Measurements from ENCODE around the gene CCDC18. TPM values are rescaled to one million over a fixed set of nuclear protein-coding genes. Genes with fewer than 3 reads are reported as not detected.
"Not testable (repeated sequence)": the region's sequence is repeated elsewhere in the genome, so short reads cannot be mapped to it uniquely, and the experiment has no call there.

The CCDC18 gene
- total RNA-seq, 2 experiments from 2014 or later, result 14.9 to 15.7 TPM

DNA sequence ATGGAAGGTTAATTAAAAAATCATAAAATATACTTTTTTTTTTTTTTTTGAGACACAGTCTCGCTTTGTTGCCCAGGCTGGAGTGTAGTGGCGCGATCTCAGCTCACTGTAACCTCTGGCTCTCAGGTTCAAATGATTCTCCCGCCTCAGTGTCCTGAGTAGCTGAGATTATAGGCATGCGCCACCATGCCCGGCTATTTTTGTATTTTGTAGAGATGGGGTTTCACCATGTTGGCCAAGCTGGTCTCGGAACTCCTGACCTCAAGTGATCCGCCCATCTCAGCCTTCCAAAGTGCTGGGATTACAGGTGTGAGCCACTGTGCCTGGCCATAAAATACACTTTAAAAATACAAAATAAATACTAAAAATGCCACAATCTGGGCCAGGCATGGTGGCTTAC, 17.2 kb upstream of the CCDC18 start:
- peaks cover 40% of the 10 kb centered on the region for H3K36me3 Mint-ChIP-seq
- not testable (repeated sequence) for H3K27ac Mint-ChIP-seq, DNase-seq, H3K4me3 Mint-ChIP-seq, H3K27me3 Mint-ChIP-seq
- H3K4me1 Mint-ChIP-seq, result peaks cover 18% of the 10 kb centered on the region
- peaks cover 13% of the 10 kb centered on the region for H3K9me3 Mint-ChIP-seq

DNA sequence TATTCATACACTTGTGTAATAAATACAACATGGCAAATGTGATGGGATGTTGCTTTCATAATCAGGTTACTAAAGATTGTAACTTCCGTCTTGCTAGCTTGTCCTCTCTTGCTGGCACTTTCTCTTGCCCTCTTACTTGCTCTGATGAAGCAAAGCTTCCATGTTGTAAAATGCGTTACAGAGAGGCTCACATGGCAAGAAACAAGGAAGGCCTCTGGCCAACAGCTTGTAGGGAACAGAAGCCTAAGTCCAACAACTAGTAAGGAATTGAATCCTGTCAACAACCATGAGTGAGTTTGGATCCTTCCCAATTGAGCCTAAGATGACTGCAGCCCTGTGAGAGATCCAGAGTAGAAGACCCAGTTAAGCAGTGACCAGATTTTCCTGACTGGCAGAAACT, 15.7 kb upstream of the CCDC18 start:
- no peak for DNase-seq
- H3K9me3 Mint-ChIP-seq, result peaks cover 21% of the 10 kb centered on the region
- no peaks in the 10 kb centered on the region for H3K27me3 Mint-ChIP-seq
- H3K27ac Mint-ChIP-seq, result no peak overlapping the region
- H3K4me1 Mint-ChIP-seq, result peaks cover 26% of the 10 kb centered on the region
- peaks cover 47% of the 10 kb centered on the region for H3K36me3 Mint-ChIP-seq
- H3K4me3 Mint-ChIP-seq, result no peak overlapping the region

DNA sequence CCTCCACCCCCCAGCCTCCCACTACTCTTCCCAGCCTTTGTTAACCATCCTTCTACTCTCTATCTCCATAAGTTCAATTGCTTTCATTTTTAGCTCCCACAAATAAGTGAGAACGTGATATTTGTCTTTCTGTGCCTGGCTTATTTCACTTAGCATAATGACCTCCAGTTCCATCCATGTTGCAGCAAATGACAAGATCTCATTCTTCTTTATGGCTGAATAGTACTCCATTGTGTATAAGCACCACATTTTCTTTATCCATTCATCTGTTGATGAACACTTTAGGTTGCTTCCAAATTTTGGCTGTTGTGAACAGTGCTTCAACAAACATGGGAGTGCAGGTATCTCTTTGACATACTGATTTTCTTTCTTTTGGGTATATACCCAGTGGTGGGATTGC, 14.6 kb upstream of the CCDC18 start:
- H3K36me3 Mint-ChIP-seq, result peaks cover 51% of the 10 kb centered on the region
- not testable (repeated sequence) for H3K4me3 Mint-ChIP-seq, H3K27me3 Mint-ChIP-seq, DNase-seq, H3K27ac Mint-ChIP-seq
- H3K4me1 Mint-ChIP-seq, result peaks cover 29% of the 10 kb centered on the region
- H3K9me3 Mint-ChIP-seq, result peaks cover 23% of the 10 kb centered on the region

DNA sequence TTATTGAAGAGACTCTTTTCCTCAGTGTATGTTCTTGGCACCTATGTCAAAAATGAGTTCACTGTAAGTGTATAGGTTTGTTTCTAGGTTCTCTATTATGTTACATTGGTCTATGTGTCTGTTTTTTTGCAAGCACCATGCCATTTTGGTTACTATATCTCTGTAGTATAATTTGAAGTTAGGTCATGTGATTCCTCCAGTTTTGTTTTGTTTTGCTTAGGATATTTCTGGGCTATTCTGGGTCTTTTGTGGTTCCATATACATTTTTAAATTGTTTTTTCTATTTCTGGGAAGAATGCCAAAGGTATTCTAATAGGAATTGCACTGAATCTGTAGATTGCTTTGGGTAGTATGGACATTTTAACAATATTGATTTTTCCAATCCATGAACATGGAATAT, 13.5 kb upstream of the CCDC18 start:
- Mint-ChIP-seq H3K4me3 (no peak overlapping the region), H3K4me1 (peaks cover 40% of the 10 kb centered on the region), H3K27ac (no peak overlapping the region), H3K9me3 (peaks cover 23% of the 10 kb centered on the region), H3K36me3 (peaks cover 50% of the 10 kb centered on the region), H3K27me3 (no peaks in the 10 kb centered on the region)
- no peak for DNase-seq

DNA sequence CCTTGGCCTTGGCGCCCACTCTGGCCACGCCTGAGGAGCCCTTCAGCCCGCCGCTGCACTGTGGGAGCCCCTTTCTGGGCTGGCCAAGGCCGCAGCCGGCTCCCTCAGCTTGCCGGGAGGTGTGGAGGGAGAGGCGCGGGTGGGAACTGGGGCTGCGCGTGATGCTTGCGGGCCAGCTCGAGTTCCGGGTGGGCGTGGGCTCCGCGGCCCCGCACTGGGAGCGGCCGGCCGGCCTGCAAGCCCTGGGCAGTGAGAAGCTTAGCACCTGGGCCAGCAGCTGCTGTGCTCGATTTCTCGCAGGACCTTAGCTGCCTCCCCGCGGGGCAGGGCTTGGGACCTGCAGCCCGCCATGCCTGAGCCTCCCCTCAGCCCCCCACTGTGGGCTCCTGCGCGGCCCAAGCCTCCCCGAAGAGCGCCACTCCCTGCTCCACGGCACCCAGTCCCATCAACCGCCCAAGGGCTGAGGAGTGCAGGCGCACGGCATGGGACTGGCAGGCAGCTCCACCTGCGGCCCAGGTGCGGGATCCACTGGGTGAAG, 10.3 kb upstream of the CCDC18 start:
- H3K4me1 Mint-ChIP-seq, result peaks cover 49% of the 10 kb centered on the region
- peaks cover 60% of the 10 kb centered on the region for H3K36me3 Mint-ChIP-seq
- not testable (repeated sequence) for H3K4me3 Mint-ChIP-seq, H3K27ac Mint-ChIP-seq, H3K27me3 Mint-ChIP-seq, DNase-seq
- peaks cover 28% of the 10 kb centered on the region for H3K9me3 Mint-ChIP-seq

DNA sequence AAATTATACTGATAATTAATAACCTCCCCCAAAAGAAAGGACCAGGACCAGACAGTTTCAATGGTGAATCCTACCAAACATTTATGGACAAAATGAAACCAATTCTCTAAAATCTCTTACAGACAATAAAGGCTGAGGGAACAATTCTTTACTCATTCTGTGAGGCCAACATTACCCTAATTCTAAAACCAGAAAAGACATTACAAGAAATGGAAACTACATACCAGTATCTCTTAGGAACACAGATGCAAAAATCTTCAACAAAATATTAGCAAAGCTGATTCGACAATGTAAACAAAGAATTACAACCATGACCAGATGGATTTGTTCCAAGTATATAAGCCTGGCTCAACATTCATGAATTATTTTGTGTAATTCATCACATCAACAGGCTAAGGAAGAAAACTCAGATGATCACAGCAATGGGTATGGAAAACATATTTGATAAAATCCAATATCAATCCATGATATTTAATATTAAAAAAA, 8.9 kb upstream of the CCDC18 start:
- Mint-ChIP-seq H3K27ac (peak overlapping the region; percentile 78), H3K9me3 (peaks cover 21% of the 10 kb centered on the region), H3K4me1 (peaks cover 53% of the 10 kb centered on the region), H3K27me3 (no peaks in the 10 kb centered on the region), H3K36me3 (peaks cover 60% of the 10 kb centered on the region), H3K4me3 (peak overlapping the region; percentile 72)
- DNase-seq, result no peak

DNA sequence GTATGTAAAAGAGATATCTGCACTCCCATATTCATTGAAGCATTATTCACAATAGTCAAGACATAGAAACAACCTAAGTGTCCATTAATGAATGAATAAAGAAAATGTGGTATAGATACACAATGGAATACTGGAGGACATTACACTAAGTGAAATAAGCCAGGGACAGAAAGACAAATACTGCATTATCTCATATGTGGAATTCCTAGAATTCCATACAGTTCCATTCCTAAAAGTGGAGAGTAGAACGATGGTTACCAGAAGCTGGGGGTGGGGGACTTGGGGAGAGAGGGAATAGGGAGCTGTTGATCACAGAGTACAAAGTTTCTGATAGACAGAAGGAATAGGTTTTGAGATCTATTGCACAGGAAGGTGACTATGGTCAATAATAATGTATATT, 7.7 kb upstream of the CCDC18 start:
- DNase-seq, result no peak
- no peaks in the 10 kb centered on the region for H3K27me3 Mint-ChIP-seq
- peaks cover 55% of the 10 kb centered on the region for H3K36me3 Mint-ChIP-seq
- H3K4me1 Mint-ChIP-seq, result peaks cover 55% of the 10 kb centered on the region
- peaks cover 19% of the 10 kb centered on the region for H3K9me3 Mint-ChIP-seq
- no peak overlapping the region for H3K4me3 Mint-ChIP-seq
- H3K27ac Mint-ChIP-seq, result no peak overlapping the region

DNA sequence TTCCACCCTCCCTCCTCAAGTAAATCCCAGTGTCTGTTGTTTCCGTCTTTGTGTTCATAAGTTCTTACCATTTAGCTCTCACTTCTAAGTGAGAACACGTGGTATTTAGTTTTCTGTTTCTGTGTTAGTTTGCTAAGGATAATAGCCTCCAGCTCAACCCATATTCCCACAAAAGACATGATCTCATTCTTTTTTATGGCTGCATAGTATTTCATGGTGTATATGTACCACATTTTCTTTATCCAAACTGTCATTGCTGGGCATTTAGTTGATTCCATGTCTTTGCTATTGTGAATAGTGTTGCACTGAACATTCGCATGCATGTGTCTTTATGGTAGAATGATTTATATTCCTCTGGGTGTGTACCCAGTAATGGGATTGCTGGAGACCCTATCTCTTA, 5.9 kb upstream of the CCDC18 start:
- H3K27ac Mint-ChIP-seq, H3K27me3 Mint-ChIP-seq: not testable (repeated sequence)

DNA sequence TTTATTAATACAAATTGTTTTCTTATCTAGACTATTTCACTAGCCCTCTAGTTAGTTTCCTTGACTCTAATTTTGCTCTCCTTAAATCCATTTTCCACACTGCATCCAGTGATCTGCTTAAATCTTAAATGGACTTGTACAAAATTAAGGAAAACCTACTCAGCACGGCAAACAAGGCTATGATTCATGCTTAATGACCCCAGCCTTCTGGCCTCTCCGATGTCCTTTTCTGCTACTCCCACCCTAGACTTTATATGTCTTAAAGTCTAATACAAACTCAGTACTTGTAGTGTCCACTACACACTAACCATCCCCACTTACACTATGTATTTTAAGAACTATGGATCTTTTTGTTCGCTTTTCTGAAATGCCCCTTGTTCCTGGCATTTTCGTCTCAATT, 2.5 kb upstream of the CCDC18 start:
- H3K27me3 Mint-ChIP-seq, result no peaks in the 10 kb centered on the region
- H3K9me3 Mint-ChIP-seq, result peaks cover 5% of the 10 kb centered on the region
- peaks cover 47% of the 10 kb centered on the region for H3K36me3 Mint-ChIP-seq
- H3K4me3 Mint-ChIP-seq, result peak overlapping the region; percentile 99
- DNase-seq, result no peak
- H3K4me1 Mint-ChIP-seq, result peaks cover 42% of the 10 kb centered on the region
- H3K27ac Mint-ChIP-seq, result no peak overlapping the region

More for the DNA sequence above, 5.9 kb upstream of the CCDC18 start:
- Mint-ChIP-seq H3K4me1 (peaks cover 57% of the 10 kb centered on the region), H3K36me3 (peaks cover 52% of the 10 kb centered on the region)
- H3K4me3 Mint-ChIP-seq, DNase-seq, H3K9me3 Mint-ChIP-seq: not testable (repeated sequence)

DNA sequence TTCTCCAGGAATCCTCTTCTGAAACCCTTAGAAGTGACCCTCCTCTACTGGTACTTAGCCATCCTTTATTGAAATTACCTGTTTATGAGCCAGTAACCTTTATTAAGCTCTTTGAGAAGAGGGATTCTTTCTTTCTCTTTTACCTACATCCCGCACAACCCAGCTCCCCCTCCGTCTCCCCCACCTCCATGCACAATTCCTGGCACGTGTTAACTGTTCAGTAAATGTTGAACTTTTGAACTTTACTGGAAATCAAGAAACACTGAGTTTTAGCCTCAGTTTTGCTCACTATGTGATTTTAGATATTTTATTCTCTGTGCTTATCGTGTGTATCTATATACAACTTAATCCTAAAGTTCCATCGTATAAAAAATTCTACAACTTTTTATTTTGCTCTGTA, 2.1 kb upstream of the CCDC18 start:
- peak overlapping the region; percentile 4 for H3K27ac Mint-ChIP-seq
- no peaks in the 10 kb centered on the region for H3K27me3 Mint-ChIP-seq
- H3K9me3 Mint-ChIP-seq, result peaks cover 5% of the 10 kb centered on the region
- peak overlapping the region; percentile 99 for H3K4me3 Mint-ChIP-seq
- peaks cover 39% of the 10 kb centered on the region for H3K4me1 Mint-ChIP-seq
- DNase-seq, result no peak
- H3K36me3 Mint-ChIP-seq, result peaks cover 46% of the 10 kb centered on the region

DNA sequence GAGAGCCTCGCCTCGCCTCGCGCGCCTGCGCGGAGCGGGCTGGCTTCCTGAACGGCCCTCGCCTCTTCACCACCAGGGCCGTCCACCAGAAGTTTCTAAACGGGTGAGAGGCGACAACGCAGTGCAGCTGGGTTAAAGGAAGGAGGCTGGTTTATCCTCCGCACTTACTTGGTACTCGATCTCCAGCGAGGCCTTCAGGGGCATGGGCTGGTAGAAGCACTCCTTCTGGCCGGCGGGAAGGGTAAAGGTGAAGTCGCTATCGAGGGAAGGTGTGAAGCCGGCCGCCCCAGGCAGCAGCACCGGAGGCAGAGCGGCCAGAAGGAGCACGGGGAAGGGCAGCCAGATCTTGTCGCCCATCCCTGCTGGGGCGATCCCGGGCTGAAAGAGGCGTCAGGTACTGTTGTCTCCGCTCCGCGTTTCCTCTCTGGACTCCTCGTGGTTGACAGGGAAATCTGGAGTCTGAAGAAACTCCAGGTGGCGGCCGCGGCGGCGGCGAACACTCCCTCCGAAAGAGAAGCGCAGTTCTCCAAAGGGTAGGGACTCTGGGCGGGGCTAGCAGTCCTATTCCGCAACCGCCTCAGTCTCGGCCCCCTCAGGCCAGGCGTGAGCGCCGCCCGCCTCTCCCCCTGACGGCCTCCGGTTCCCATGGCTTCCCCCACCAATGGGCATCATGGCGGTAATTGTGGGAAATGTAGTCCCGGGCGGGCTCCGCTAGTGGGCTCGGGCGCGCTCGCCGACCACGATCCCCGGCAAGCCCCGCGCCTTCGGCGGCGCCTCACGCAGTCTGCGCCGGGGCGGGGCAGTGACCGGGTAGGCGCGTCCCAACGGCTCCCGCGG, 420 bp upstream of the CCDC18 start, which contains the start of gene TMED5:
Gene TMED5, minus strand, starts transcription at position 528 of the 837 bp plus-strand sequence. Its CDS starts 171 bp downstream, at position 357.
- peak within 1 kb of the TSS; percentile 99 for H3K27ac Mint-ChIP-seq
- H3K9me3 Mint-ChIP-seq, result no peaks in the 10 kb centered on the region
- peak within 1 kb of the TSS; percentile 99 for H3K4me3 Mint-ChIP-seq
- H3K4me1 Mint-ChIP-seq, result peaks cover 36% of the 10 kb centered on the region
- H3K27me3 Mint-ChIP-seq, result no peaks in the 10 kb centered on the region
- peak; percentile 97 for DNase-seq
- peaks cover 45% of the 10 kb centered on the region for H3K36me3 Mint-ChIP-seq

DNA sequence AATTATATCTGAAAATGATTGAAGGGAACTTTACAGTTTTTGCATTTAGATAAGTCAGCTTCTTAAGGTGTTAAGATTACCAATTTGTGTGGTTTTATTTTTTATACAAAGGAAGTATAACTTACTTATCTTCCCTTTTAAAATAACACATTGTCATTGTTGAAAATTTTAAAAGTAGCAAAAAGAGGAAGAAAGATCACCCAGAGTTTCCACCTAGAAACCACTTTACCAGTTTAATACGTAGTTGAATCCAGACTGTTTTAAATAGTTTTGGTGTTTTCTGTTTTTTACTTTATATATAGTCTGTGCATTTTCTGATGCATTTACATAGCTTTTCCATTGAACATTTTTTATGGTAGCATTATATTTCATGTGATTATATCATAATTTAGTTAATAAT, 6.1 kb downstream of the CCDC18 start:
- Mint-ChIP-seq H3K27me3 (no peaks in the 10 kb centered on the region), H3K9me3 (no peaks in the 10 kb centered on the region), H3K27ac (no peak overlapping the region), H3K4me3 (no peak overlapping the region), H3K36me3 (peaks cover 36% of the 10 kb centered on the region), H3K4me1 (peaks cover 17% of the 10 kb centered on the region)
- no peak for DNase-seq

DNA sequence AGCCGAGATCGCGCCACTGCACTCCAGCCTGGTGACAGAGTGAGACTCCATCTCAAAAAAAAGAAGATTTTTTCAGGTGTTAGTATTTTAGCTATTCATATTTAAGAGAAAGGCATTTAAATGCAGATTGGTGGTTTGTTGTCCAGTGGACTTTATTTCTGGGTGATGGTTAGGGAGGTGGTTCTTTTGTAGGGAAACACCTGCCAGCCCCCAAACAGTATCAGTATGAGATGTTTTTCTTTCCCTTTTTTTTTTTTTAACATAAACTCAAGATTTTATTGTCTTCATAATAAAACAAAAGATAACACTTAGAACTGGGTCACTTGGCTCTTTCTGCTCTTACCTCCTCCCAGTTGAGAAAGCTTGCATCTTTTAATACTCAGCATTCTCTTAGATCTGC, 9.9 kb downstream of the CCDC18 start:
- DNase-seq, result no peak
- H3K27ac Mint-ChIP-seq, result no peak overlapping the region
- H3K27me3 Mint-ChIP-seq, result no peaks in the 10 kb centered on the region
- H3K4me1 Mint-ChIP-seq, result peaks cover 6% of the 10 kb centered on the region
- H3K9me3 Mint-ChIP-seq, result no peaks in the 10 kb centered on the region
- no peak overlapping the region for H3K4me3 Mint-ChIP-seq
- peaks cover 35% of the 10 kb centered on the region for H3K36me3 Mint-ChIP-seq

DNA sequence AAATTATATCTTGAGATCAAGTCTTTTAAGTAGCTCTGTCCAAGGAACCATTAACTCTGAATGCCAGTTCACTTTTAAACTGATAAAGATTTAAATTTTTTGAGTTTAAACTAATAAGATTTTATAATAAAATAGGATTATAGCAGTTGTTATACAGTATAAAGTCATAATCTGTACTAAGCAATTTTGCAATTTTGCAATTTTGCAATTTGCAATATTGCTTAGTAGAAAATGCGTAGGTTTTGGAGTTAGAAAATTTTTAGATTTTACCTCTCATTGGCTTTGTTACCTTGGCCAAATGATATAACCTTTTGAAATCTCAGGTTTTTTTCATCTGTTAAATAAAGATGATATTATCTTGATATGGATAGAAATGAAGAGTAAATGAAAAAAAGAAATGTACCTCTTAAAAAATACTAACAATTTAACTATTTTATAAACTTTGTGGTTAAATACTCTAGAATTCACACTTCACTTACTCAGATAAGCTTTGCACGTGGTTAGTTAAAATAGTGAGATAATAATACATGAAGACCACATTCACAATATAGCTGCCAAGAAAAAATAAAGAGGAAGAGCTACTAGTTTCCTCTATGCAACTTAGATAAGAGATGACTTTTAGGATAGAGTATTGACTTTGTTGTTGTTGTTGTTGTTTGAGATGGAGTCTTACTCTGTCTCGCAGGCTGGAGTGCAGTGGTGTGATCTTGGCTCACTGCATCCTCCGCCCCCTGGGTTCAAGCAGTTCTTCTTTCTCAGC, 13.9 kb downstream of the CCDC18 start:
- Mint-ChIP-seq H3K27ac (no peak overlapping the region), H3K4me1 (peaks cover 9% of the 10 kb centered on the region), H3K27me3 (no peaks in the 10 kb centered on the region), H3K36me3 (peaks cover 45% of the 10 kb centered on the region), H3K4me3 (no peak overlapping the region), H3K9me3 (no peaks in the 10 kb centered on the region)
- no peak for DNase-seq

DNA sequence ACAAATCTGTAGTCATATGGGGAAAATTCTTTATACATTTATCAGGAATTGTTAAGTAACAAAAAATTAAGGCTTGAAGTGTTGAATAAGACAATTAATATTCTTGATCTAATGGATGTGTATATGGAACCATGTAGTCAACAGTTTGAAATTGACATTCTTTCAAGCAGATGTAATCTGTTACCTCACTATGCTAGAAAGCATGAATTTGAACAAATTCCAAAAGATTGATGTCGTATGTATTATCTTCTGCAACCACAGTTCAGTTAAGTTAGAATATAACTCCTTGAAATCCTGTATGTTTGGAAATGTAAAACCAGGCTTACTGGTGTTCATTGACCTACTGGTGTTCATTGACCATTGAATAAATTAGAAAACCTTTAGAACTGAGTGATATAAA, 16.1 kb downstream of the CCDC18 start:
- H3K4me1 Mint-ChIP-seq, result peaks cover 3% of the 10 kb centered on the region

More for the DNA sequence above, 16.1 kb downstream of the CCDC18 start:
- Mint-ChIP-seq H3K9me3 (no peaks in the 10 kb centered on the region), H3K36me3 (peaks cover 31% of the 10 kb centered on the region), H3K27me3 (no peaks in the 10 kb centered on the region), H3K27ac (no peak overlapping the region), H3K4me3 (no peak overlapping the region)
- no peak for DNase-seq

Data from activated naive CD8-positive, alpha-beta T cell treated with anti-CD3 and anti-CD28 coated beads for 36 hours (primary cell).